Stomach (tissue), 9 donors: Measurements from ENCODE around the gene CALHM4. TPM values are rescaled to one million over a fixed set of nuclear protein-coding genes. Genes with fewer than 3 reads are reported as not detected.
A peak's percentile ranks its signal among the peaks of the same experiment; 100 is the strongest.

ENCODE experiments used
- DNase-seq, 2 donors: peaks; one replicate each; pipeline versions ENCODE4 v3.0.0 to v3.0.0-alpha.2; 2013 to 2019
- H3K27ac ChIP-seq, 5 donors: fragments of 200-600 bp in 4 of 5; sonication (generic) in 4 of 5; one replicate each; pipeline ENCODE4 v1.5.1; 2013 to 2019; ENCODE audit warnings: mild to moderate bottlenecking in 1 of 5, moderate library complexity in 1 of 5
- H3K27me3 ChIP-seq, 3 donors: fragments of 200-600 bp; sonication (generic); one replicate each; pipeline ENCODE4 v1.5.1; 2017 to 2019; ENCODE audit warnings: mixed run types in 1 of 3
- H3K36me3 ChIP-seq, 4 donors: fragments of 200-600 bp; sonication (generic); 1 replicate in 3 of 4; 2 replicates in 1 of 4; pipeline ENCODE4 v1.5.1; 2016 to 2019
- H3K4me1 ChIP-seq, 4 donors: fragments of 200-600 bp; sonication (generic); one replicate each; pipeline ENCODE4 v1.5.1; 2016 to 2019
- H3K4me3 ChIP-seq, 4 donors: fragments of 200-600 bp; sonication (generic) in 3 of 4; one replicate each; pipeline ENCODE4 v1.5.1; 2016 to 2019; ENCODE audit warnings: mild to moderate bottlenecking in 1 of 4
- H3K9me3 ChIP-seq, 4 donors: fragments of 200-600 bp; sonication (generic); one replicate each; pipeline ENCODE4 v1.5.1; 2016 to 2019
- EP300 ChIP-seq: sonication (generic); formaldehyde crosslinking; IDR thresholded peaks from one replicate; pipeline ENCODE4 v1.6.1; 2017; ENCODE audit warnings: antibody characterized with exemption
- POLR2A ChIP-seq, 4 donors: fragments of 450-650 bp; IDR thresholded peaks; one replicate each; pipeline ENCODE4 v1.6.1; 2016; ENCODE audit warnings: antibody characterized with exemption in 4 of 4, control low read depth in 2 of 4, mild to moderate bottlenecking in 1 of 4, moderate library complexity in 1 of 4
- POLR2AphosphoS5 ChIP-seq, 3 donors: sonication (generic); formaldehyde crosslinking; IDR thresholded peaks; one replicate each; pipeline ENCODE4 v1.6.1; 2016; ENCODE audit warnings: antibody characterized with exemption in 3 of 3
- WGBS, 5 donors: extraction: QIAGEN DNeasy Blood & Tissue Kit in 3 of 5; methylation state at CpG; one replicate each; pipeline versions ENCODE4 v1.1.5 to v1.1.7; 2013 to 2018; 5-methylcytosine and 5-hydroxymethylcytosine counted together
- intact Hi-C: fragments of 100-400 bp; cut with DNase I; formaldehyde crosslinking; loops from one replicate; pipeline ENCODE4 v1.15.1; 2023; ENCODE audit warnings: low total_unique reads
- polyA plus RNA-seq, 3 donors: library from polyadenylated mRNA; stranded (reverse); fragments of 200-250 nt; gene quantifications; one replicate each; pipeline ENCODE4 v1.2.3, GENCODE V29; 2013
- total RNA-seq, 5 donors: library from RNA; depleted of rRNA; stranded (reverse); fragments of >200 nt; gene quantifications; one replicate each; pipeline versions ENCODE4 v1.1.0 to v1.2.3, GENCODE V29; 2014 to 2016
- TF ChIP-seq, protein P1 (sequence below), 7 experiments: fragments of 450-650 bp in 4 of 7; fragments of 200-600 bp in 3 of 7; sonication (generic) in 3 of 7; IDR thresholded peaks; one replicate each; pipeline ENCODE4 v1.5.1; 2016 to 2019; ENCODE audit warnings: antibody characterized with exemption in 7 of 7, control low read depth in 2 of 7, mild to moderate bottlenecking in 1 of 7
- donor health status: healthy with polysubstance abuse.
- donor health status: Bipolar disorder and iron deficiency.
- donor health status: healthy.

The CALHM4 gene
- total and polyA plus RNA-seq, 8 donors, result not detected

DNA sequence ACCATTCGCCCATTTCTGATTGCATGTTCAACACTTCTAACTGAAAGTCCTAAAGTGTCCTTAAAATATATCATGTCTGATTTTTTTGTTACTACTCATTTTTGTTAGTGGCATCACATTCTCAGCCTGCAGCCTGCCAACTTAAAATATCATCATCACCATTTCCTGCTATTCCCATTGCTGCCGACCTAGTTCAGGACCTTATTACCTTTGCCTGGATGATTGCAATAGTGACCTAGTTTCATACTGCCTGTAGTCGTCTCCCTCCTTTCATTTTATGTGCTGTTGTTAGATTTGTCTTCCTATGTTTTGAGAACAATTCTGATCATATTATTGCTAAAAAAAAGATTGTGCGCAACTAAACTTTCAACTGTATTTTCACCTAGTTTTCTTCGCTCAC is 23.9 kb downstream of the CALHM4 start:
- H3K27me3 ChIP-seq, result no peaks in the 10 kb centered on the region
- WGBS, 5 donors, result 81 to 89% (median 87%) methylated on average over 5 of the region's 5 CpGs
- intact Hi-C loops, result no loop called here
- no peak overlapping the region for H3K27ac ChIP-seq
- no peak overlapping the region for H3K4me3 ChIP-seq
- DNase-seq, result no peak
- H3K9me3 ChIP-seq, result no peaks in the 10 kb centered on the region
- peaks cover 0 to 55% (median 46%) of the 10 kb centered on the region in 4 donors for H3K36me3 ChIP-seq
- TF ChIP-seq POLR2AphosphoS5 (IDR thresholded peaks at IDR 0.05) (no peak), POLR2A (IDR thresholded peaks at IDR 0.05) (no peak), EP300 (no peak)
- TF ChIP-seq, protein P1, sequence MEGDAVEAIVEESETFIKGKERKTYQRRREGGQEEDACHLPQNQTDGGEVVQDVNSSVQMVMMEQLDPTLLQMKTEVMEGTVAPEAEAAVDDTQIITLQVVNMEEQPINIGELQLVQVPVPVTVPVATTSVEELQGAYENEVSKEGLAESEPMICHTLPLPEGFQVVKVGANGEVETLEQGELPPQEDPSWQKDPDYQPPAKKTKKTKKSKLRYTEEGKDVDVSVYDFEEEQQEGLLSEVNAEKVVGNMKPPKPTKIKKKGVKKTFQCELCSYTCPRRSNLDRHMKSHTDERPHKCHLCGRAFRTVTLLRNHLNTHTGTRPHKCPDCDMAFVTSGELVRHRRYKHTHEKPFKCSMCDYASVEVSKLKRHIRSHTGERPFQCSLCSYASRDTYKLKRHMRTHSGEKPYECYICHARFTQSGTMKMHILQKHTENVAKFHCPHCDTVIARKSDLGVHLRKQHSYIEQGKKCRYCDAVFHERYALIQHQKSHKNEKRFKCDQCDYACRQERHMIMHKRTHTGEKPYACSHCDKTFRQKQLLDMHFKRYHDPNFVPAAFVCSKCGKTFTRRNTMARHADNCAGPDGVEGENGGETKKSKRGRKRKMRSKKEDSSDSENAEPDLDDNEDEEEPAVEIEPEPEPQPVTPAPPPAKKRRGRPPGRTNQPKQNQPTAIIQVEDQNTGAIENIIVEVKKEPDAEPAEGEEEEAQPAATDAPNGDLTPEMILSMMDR (IDR thresholded peaks at IDR 0.05), result no peak
- peaks cover 12 to 60% (median 22%) of the 10 kb centered on the region in 4 donors for H3K4me1 ChIP-seq

GRCh38 chr6:116578335-116578734 is 24.8 kb downstream of the CALHM4 start:
- TF ChIP-seq EP300, result no peak
- TF ChIP-seq POLR2AphosphoS5 (IDR thresholded peaks at IDR 0.05), result no peak
- TF ChIP-seq, protein P1 (IDR thresholded peaks at IDR 0.05), result no peak
- no peak for TF ChIP-seq POLR2A (IDR thresholded peaks at IDR 0.05)
- Histone ChIP-seq H3K27ac (no peak overlapping the region), H3K27me3 (no peaks in the 10 kb centered on the region), H3K9me3 (no peaks in the 10 kb centered on the region), H3K36me3 (peaks cover 0 to 60% (median 52%) of the 10 kb centered on the region in 4 donors), H3K4me1 (peaks cover 4 to 52% (median 14%) of the 10 kb centered on the region in 4 donors), H3K4me3 (no peak overlapping the region)
- intact Hi-C loops, result no loop called here
- DNase-seq, result no peak

DNA sequence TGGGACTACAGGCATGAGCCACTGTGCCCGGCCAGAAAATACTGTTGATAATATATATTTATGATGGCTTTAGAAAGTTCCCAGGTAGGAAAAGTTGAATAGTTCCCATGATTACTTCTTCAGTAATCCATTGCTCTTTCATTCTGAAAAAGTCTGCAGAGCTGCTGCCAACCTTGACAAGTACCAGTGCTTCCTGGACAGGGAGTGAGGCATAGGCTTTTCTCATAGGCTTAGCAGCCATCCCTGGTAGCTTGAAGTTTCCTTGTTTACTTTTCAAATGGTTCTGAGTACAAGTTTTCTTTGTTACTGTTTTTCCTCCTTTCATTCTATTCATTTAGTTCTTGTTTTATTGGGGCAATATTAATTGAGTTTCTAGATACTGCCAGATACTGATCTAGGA is 25.6 kb downstream of the CALHM4 start:
- no peak for DNase-seq
- H3K36me3 ChIP-seq, result peaks cover 0 to 67% (median 57%) of the 10 kb centered on the region in 4 donors
- no peaks in the 10 kb centered on the region for H3K9me3 ChIP-seq
- intact Hi-C loops, result no loop called here
- H3K27ac ChIP-seq, result no peak overlapping the region
- TF ChIP-seq, protein P1 (IDR thresholded peaks at IDR 0.05), result no peak
- peak in 1 of 3 donors; percentile 23 for TF ChIP-seq POLR2AphosphoS5 (IDR thresholded peaks at IDR 0.05)
- no peak overlapping the region for H3K4me3 ChIP-seq
- H3K4me1 ChIP-seq, result peaks cover 0 to 44% (median 9%) of the 10 kb centered on the region in 4 donors
- WGBS, 5 donors, result 73 to 94% (median 86%) methylated on average over 1 of the region's 1 CpG
- no peaks in the 10 kb centered on the region for H3K27me3 ChIP-seq

GRCh38 chr6:116580198-116580597 is 26.6 kb downstream of the CALHM4 start:
- no peak for DNase-seq
- no peak for TF ChIP-seq EP300
- TF ChIP-seq, protein P1 (IDR thresholded peaks at IDR 0.05), result no peak
- no peak for TF ChIP-seq POLR2AphosphoS5 (IDR thresholded peaks at IDR 0.05)
- no peak for TF ChIP-seq POLR2A (IDR thresholded peaks at IDR 0.05)
- Histone ChIP-seq H3K27ac (no peak overlapping the region), H3K9me3 (no peaks in the 10 kb centered on the region), H3K4me3 (no peak overlapping the region), H3K4me1 (peaks cover 0 to 41% (median 9%) of the 10 kb centered on the region in 4 donors), H3K27me3 (no peaks in the 10 kb centered on the region), H3K36me3 (peaks cover 4 to 73% (median 61%) of the 10 kb centered on the region in 4 donors)
- intact Hi-C loops, result no loop called here
- whole genome bisulfite sequencing, 5 donors, result 82 to 90% (median 83%) methylated on average over 2 of the region's 2 CpGs
